Gastroesophageal sphincter (tissue), 3 donors: ENCODE measurements around the gene PRDM16.

ENCODE experiments used
- CTCF ChIP-seq, 4 experiments: fragments of 200-600 bp in 2 of 4; fragments of 450-650 bp in 2 of 4; sonication (generic) in 1 of 4; IDR thresholded peaks; one replicate each; pipeline ENCODE4 v1.5.1; 2017 to 2019; ENCODE audit warnings: antibody characterized with exemption in 4 of 4, mild to moderate bottlenecking in 2 of 4, moderate library complexity in 2 of 4
- POLR2A ChIP-seq, 2 donors: fragments of 450-650 bp; IDR thresholded peaks; one replicate each; pipeline ENCODE4 v1.6.1; 2017; ENCODE audit warnings: antibody characterized with exemption in 2 of 2, mild to moderate bottlenecking in 2 of 2, moderate library complexity in 1 of 2
- POLR2AphosphoS5 ChIP-seq: sonication (generic); formaldehyde crosslinking; IDR thresholded peaks from one replicate; pipeline ENCODE4 v1.6.1; 2017; ENCODE audit warnings: antibody characterized with exemption

DNA sequence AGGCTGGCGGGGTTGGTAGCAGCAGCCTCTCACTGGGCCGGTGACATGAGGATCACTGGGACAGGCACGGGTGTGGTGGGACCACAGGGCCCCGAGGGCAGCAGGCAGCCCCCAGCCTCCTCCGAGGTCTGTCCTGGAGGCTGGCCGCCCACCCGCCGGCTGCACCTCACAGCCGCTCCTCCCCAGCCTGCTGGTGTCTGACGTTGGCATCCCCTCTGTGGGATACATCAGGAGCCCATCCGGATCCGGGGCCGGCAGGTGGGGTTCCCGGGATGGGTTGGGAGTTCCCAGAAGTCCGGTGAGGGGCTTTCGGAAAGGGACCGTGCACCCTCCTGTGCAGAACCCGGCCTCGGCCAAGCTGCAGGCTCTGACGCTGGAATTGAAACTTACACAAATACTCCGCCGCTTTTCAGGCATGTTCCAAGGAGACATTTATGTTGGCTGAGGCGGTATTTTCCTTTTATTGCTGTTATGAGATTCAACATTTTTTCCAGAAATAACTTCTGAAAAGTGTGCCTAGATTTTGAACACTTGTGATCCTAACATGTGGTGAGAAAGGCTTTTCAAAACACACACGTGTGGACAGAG is 243.4 kb downstream of the PRDM16 start:
- TF ChIP-seq CTCF (IDR thresholded peaks at IDR 0.05): no peak
- TF ChIP-seq POLR2A (IDR thresholded peaks at IDR 0.05): no peak
- TF ChIP-seq POLR2AphosphoS5: no peak
